Activated CD4-positive, CD25-positive, alpha-beta regulatory T cell (primary cell): Measurements from ENCODE around the gene PRPH2.
"Not testable (repeated sequence)": the region's sequence is repeated elsewhere in the genome, so short reads cannot be mapped to it uniquely, and the experiment has no call there.

Experiments used
- DNase-seq, 4 experiments: peaks; one replicate each; lab custom pipeline; 2025; lab: John Stamatoyannopoulos, UW

The PRPH2 gene

DNA sequence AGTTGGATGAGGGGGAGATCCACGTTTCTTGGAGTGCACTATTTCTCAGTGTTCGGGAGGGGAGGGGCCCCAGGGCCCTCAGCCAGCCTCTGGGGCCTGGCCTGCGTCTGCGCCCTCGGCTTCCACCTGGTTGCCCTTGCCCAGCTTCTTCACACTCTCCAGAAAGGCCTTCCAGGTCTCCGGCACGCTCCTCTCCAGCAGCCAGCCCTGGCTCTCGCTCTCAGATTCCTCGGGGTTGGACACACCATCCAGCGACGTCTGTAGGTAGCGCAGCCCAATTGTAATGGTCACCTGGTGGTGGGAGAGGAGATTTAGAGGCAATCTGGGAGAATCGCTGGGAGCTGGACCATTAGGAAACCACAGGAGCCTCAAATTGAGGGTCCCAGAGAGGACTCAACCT, 24.2 kb downstream of the PRPH2 start:
- DNase-seq = no peak

DNA sequence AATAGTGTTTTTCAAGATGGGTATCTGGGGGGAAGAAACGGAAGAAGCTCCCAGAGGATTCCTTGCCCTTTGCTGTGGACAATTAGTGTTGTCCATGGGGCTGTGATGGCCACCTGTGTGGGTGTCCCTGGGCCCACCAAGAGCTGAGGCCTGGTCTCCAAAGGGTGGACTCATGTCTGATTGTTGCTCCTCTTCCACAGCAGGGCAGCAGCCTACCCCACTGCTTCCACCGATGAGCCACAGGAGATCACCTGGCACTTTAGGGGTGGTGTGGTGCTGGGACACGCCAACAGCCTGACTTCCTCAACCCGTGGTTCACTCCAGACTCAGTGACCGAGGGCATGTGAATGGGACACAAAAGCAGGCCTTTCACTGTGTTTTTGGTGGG, 25.1 kb downstream of the PRPH2 start:
- DNase-seq = no peak

DNA sequence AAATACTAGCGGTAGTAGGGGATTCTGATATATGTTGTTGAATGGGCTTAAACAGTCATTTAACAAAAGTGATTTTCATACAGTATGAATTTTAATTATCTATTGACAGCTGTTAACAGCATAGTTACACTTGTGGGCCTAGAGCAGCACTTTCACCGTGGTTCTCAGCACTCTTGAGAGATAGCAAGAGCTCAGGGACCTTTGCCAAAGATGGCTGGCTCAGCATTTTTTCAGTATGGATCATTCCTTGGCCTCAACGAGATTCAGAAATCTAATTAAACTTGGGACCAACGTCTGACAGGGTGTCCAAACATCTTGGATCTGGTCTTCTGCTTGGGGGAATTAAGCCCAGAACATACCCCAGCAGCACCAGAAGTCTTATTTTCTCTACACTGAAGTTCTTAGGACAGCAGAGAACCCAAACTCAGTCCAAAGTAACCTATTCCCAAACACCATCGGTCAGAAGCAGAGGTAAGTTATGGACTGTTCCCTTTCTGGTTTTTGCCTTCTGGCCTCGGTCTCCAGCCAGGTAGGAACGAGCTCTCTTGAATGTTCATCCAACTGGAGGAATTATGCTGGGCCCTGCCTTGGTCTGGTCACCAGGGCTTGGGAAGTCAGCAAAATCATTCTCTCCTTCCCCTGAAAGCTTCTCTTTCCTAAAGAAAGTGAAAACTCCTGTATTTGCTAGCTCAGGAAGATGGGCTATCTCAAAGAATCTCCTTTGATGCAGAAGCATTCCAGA, 25.7 kb downstream of the PRPH2 start:
- DNase-seq = no peak

DNA sequence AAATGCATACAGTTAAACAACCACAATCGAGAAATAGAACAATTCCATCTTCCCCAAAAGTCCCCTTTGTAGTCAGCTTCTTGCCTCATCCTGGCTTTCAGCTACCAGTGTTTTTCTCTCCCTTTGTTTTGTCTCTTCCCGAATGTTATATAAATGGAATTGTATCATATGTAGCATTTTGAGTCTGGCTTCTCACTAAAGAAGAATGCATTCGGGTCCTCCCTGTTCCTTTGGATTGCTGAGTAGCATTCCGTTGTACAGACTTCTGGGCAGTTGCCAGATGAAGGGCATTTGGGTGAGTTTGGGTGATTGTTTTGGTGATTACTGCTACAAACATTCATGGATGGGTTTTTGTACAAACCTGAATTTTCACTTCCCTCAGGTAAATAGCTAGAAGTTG, 27.8 kb downstream of the PRPH2 start:
- no peak for DNase-seq

DNA sequence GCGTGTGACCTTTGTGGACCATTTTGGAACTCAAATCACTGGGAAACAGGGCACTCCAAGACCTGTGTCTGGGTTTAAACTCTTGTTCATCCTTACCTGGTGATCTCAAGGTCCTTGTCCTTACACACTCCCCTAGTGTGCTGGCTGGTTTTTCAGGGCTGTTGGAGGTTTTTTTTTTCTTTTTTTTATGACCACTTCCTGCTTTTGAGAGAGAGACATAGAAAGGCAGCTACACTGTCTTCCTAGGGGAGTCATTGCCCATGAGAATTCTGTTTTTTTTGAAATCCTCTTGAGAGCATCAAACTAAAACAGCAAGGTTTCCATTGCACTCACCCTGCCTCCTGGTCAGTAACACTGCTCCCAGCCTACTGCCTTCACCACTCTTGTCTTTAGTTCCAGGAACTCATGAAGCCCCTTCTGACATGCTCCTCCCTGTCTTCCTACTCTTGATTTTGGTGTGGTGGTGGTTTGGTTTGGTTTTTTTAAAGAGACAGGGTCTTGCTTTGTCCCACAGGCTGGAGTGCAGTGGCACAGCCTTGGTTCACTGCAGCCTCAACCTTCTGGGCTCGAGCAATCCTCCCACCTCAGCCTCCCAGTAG, 28.6 kb downstream of the PRPH2 start:
- no peak for DNase-seq

DNA sequence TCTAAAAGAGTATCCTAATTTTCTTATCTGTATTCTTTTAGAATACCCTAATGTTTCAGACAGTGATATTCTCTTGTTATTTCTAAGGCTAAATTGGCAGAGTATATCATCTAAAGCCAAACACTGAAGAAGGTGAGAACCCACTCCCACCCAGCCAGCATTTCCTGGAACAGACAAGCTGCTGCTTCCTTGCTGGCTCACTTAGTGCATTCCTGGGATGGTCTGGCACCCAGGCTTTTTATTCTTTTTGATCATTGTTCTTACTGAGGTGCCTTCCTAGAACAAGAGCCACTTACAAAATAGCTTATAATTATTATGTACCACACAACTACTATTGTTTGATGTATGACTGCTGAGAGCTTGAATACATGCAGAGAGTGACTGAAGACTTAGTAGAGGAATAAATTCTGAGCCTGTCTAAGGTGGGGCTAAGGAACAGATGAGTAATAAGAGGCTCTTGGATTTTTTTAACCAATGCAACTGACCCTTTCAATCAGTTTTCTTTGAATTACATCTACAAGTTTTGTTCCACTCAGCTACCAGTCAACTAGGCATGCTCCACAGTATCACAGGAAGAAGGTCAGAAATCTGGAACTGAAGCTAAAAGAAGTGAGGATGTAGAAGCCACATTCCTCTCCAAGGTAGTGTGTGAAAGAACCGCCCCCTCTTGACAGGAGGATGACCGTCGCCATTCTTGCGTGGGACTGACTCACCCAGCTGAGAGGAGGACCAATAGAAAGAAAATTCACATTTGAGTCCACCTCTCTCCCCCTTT, 30.1 kb downstream of the PRPH2 start:
- no peak for DNase-seq

DNA sequence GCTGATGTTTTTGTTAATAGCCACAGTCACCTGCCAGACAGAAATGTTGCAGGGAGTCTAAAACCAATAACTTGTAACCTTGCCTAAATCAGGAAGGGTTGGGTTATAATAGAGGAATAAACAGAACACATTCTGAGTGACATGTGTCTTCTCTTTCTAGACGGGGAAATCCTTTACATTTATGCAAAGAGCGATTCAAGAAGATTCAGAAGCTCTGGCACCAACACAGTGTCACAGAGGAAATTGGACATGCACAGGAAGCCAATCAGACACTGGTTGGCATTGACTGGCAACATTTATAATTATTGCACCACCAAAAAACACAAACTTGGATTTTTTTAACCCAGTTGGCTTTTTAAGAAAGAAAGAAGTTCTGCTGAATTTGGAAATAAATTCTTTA, 31.5 kb downstream of the PRPH2 start:
- no peak for DNase-seq

DNA sequence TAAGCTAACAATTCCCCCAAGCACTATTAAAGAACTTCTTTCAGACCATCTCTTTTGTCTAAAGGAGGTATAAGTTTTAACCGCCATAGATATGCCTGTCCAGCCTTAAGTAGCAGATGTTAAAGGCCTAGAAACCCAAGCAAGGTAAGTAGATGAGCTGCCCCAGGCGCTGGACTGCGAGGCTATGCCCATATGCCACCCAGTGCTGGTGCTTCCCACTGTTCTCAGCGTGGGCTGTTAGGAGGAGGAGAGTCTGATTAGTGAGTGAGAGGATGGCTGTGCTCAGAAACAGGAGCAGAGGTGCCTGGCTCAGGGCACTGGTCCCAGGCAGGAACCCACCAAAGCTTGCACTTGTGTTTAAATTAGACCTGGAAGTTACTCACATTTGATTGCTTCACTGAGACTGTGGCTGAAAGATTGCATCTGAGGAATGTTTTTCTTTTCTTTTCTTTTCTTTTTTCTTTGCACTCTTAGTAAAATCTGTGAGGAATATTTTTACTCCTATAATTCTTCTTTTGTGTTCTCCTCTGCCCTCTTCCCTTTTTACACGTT, 32.2 kb downstream of the PRPH2 start:
- no peak for DNase-seq

DNA sequence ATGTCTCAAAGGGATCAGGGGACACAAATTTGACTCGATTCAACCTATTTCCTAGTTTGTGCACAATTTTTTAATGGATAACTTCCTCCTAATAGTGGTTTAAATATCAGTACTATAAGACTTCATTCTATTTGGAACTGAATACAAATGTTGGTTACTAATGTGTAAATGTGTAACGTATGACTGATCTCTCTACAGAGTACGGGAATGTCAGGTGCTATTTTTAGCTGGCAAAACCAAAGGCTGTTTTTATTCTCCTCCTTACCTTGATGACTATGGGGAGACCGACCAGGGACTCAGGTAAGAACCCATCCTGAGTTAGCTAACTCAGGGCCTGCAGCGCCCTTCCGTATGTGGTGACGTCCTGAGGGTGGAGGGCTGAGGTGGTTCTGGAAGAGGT, 33.0 kb downstream of the PRPH2 start:
- no peak for DNase-seq

DNA sequence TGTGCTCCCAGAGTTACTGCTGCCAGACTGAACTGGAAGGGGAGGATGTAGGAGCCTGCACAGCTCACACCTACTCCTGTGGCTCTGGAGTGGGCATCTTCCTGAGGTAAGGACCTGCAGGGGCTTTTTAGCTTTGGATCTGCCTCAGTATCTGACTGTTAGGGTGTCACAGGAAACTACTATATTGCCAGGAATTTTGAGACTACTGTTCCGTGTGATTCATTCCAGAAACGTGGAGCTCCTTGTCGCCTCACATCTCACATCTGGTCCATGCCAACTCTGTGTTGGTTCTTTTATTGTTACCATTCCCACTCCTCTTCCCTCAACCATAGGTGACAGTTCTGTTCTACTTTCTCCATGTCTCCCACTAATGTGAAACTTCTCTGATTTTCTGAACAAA, 34.1 kb downstream of the PRPH2 start:
- DNase-seq = no peak

DNA sequence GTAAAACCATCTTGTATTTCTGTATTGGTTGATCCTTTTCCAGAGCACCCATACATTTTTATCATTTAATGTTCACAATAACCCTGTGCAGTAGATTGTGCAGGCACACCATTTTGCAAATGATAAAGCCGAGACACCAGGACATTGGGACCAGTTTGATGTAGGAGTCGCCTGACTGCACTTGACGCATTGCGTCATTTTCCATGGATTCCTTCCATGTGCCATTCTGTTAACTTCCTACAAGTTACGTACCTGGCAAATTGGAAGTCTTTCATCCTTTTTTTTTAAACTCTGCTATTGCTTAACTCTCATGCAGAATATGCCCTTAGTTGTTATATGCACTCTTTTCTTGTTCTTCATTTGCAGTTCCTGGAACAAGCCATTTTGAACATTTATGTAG, 43.0 kb downstream of the PRPH2 start:
- DNase-seq = no peak

DNA sequence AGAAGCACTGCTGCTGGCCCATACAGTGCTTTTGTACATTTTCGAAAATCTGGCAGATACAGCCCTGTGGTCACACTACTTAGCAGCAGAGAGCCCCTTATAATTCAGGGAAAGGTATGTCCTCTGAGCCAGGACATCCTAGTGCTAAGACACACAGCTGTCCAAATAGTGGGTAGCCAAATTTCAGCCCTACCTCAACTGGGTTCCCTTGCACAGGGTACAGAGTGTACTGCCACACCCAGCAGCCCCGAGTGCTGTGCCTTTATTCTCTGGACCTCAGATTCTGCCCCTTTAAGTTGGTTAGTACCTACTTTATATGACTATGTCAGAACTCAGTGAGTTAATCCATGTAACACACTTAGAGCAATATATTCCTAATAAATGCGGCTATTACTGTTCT, 47.6 kb downstream of the PRPH2 start:
- no peak for DNase-seq

DNA sequence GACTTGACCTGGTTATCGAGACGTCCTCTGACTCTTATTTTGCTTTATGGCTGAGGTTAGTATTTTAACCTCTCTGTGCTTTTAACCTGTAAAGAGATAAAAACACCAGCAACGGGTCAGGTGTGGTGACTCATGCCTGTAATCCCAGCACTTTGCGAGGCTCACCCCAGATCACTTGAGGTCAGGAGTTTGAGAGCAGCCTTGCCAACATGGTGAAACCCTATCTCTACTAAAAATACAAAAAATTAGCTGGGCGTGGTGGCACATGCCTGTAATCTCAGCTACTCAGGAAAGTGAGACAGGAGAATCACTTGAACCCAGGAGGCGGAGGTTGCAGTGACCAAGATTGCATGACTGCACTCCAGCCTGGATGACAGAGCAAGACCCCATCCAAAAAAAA, 48.0 kb downstream of the PRPH2 start:
- DNase-seq = not testable (repeated sequence)

DNA sequence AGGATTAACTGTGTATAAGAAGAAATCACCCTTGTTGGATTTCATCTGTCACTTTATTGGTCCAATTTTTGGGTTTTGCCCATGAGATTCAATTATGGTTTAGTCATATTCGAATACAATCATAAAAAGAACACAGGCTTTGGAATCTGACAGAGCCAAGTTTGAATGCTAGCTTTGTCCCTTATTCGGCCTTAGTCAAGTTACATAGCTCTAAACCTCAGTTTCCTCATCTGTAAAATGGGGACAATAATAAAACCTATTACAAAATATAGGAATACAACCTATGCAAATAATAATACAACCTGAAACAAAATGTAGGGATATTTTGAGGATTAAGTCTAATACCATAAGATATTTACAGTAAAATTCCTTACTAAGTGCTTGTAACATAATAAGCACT, 57.7 kb downstream of the PRPH2 start:
- DNase-seq = no peak

DNA sequence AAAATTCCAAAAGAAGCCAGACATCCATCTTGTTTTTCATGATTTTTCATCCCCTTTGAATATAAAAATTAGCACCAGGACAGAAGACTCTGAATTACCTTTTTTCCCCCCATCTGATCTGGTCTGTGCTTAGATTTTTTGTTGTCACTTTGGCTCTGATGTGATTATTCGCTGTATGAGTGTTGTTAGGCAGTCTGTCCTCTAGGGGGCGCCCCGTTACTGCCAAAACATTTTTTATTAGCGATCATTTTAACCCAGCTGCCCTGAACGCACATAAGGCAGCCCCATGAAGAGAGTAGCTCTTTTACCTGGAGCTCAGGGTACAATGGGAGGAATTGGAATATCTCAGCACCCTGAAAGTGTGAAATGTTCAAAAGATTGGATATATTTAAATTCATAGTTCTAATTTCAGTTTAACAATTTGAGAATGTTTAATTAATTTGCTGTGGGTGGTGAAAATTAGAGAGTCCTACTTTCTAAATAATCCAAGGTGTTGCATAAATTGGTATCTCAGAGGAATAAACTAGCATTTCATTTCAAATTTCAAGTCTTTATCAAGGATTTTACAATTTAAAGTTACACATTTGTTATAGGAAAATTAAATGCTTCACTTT, 60.8 kb downstream of the PRPH2 start:
- DNase-seq = peak; percentile 62 to 80 (median 70)

DNA sequence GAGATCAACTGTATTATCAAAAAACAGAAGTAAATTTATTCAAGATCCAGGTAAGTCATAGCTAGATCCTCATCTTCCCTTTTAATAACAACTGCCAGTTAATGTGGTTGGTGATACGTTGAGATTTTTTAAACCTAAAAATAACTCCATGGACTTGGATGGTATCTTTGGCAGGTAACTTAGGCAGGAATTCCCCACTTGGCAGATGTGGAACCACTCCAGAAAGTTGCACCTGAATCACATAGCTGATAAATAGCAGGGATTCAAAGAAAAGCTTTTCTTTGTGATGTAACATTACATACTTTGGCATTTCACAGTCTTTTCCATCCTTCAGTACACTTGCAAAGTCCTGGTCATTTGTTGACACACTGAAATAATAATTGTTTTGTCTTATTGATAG, 62.6 kb downstream of the PRPH2 start:
- no peak for DNase-seq

DNA sequence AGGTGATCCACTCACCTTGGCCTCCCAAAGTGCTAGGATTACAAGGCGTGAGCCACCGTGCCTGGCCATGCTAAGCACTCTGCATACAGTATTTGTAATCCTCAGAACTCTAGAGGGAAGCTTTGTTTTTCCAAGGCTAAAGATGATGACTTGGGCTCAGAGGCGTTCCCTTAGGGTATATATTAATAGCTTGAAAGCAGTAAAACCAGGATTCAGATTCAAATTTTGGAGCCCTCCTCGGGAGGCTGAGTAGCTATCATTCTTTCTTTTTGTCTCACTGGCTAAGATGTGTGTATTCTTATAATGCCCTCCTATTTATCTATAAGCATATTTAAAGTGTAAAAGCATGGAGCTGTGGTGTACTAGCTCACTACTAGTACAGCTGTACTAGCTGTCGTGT, 68.5 kb downstream of the PRPH2 start:
- DNase-seq = no peak

DNA sequence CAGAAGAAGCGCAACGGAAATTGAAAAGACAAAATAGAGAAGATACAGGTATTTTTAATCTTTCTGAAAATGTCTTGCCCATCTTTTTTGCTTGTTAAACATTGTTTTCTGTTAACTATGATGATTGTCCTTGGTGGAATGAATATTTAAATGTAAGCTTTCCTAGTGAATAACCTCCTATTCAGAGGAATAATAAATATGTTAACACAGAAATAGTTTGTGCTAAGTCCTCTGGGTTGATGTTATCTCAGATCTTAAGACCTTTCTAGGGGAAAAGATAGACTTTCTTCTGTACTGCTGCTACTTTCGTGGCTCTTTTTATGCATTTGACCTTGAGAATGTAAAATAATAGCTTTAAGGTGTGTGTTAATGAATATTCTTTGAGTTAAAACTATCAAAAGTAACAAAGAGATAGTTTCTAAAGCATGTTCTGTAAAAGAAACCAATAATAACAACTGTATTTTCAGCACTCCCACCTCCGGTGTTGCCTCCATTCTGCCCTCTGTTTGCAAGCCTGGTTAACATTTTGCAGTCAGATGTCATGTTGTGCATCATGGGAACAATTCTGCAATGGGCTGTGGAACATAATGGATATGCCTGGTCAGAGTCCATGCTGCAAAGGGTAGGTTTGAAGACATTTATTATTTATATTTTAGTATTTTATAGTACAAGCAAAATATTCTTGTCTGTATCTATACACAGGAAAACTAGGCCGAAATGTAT, 70.2 kb downstream of the PRPH2 start:
- no peak for DNase-seq
